ENCODE measurements around the gene WNT10A. TPM values are rescaled to one million over a fixed set of nuclear protein-coding genes. Genes with fewer than 3 reads are reported as not detected.

The WNT10A gene
- total RNA-seq, 1 experiment from 2014 or later: 1.5 TPM

DNA sequence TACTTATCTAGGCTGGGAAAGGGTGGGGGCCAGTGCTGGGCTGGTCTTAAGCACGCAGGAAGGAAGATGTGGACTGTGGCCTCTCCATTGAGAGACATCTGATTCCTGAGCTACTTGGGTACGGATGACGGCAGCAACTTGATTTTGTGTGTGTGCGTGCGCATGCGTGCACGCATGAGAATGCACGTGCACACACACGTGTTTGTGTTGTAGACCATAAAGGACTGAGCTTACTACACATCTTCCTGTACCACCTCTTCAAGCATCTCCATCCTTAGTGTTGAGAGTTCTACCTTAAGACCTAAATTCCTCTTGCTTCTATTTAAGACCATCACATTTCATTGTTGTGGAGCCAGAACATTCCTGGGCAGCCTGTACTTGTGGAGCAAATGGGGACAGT, 11.6 kb upstream of the WNT10A start:
- CTCF ChIA-PET: interaction anchor here (1.8 kb wide), 1 partner anchor 29 kb away, joined by 6 read pairs; no protein-coding TSS in a partner anchor
- no peaks in the 10 kb centered on the region for H3K27me3 ChIP-seq (ENCODE audit: insufficient read depth, low read length)

More for the DNA sequence above, 11.6 kb upstream of the WNT10A start:
- RAD21 ChIA-PET (ENCODE audit: low non-redundant PET in 1 of 2, low total read pairs in 2 of 2, uncharacterized antibody in 2 of 2, unreplicated experiment in 2 of 2): no interaction called here
- Histone ChIP-seq H3K9ac (ENCODE audit: low read length) (no peak overlapping the region), H3K4me1 (ENCODE audit: control insufficient read depth in 1 of 2, insufficient read depth in 2 of 2, low read length in 2 of 2) (no peaks in the 10 kb centered on the region), H3K9me3 (ENCODE audit: control insufficient read depth in 1 of 2, insufficient read depth in 1 of 2, low read depth in 1 of 2, low read length in 2 of 2) (no peaks in the 10 kb centered on the region), H3K9me2 (ENCODE audit: insufficient read depth) (no peaks in the 10 kb centered on the region), H2AFZ (ENCODE audit: low read depth, low read length, poor library complexity, severe bottlenecking) (no peak overlapping the region), H3K4me2 (ENCODE audit: low read length) (no peak overlapping the region), H3K4me3 (replicated peaks in 1 of 2; ENCODE audit: low read depth in 1 of 2, low read length in 2 of 2) (no peak overlapping the region), H4K20me1 (ENCODE audit: insufficient read depth) (no peaks in the 10 kb centered on the region), H3K27ac (ENCODE audit: low read depth, low read length) (no peak overlapping the region), H3K79me2 (ENCODE audit: insufficient read depth, low read length) (no peaks in the 10 kb centered on the region), H3K36me3 (ENCODE audit: control insufficient read depth in 1 of 2, insufficient read depth in 2 of 2, low read length in 2 of 2) (no peaks in the 10 kb centered on the region)
- intact Hi-C loops (cut with micrococcal nuclease): no loop called here
- DNase-seq (ENCODE audit: low read depth, low spot score) (no peak), ATAC-seq (no peak)
- POLR2A ChIA-PET: no interaction called here
- TF ChIP-seq CTCF (IDR thresholded peaks at IDR 0.05 in 2 of 3, conservative IDR thresholded peaks at IDR 0.05 in 1 of 3; ENCODE audit: borderline replicate concordance in 1 of 3, insufficient read depth in 1 of 3, low read depth in 2 of 3, low read length in 2 of 3): no peak
- TF ChIP-seq FOSL1 (IDR thresholded peaks at IDR 0.05; ENCODE audit: low read depth): no peak
- no peak for TF ChIP-seq SRF (IDR thresholded peaks at IDR 0.05; ENCODE audit: low read depth)
- no peak for TF ChIP-seq EGR1 (IDR thresholded peaks at IDR 0.05; ENCODE audit: low read depth)
- no peak for TF ChIP-seq TCF7L2 (IDR thresholded peaks at IDR 0.05; ENCODE audit: borderline replicate concordance, extremely low read depth, insufficient read depth, insufficient read length)
- no peak for TF ChIP-seq JUND (IDR thresholded peaks at IDR 0.05)
- TF ChIP-seq POLR2AphosphoS5 (IDR thresholded peaks at IDR 0.05; ENCODE audit: low read depth, low read length): no peak
- no peak for TF ChIP-seq ATF3 (IDR thresholded peaks at IDR 0.05)
- TF ChIP-seq RAD21 (IDR thresholded peaks at IDR 0.05; ENCODE audit: low read depth): no peak
- no peak for TF ChIP-seq ELF1 (IDR thresholded peaks at IDR 0.05; ENCODE audit: borderline replicate concordance, low read depth)
- TF ChIP-seq YY1 (IDR thresholded peaks at IDR 0.05; ENCODE audit: extremely low read depth, insufficient replicate concordance, low read depth, low read length): no peak
- TF ChIP-seq POLR2A (IDR thresholded peaks at IDR 0.05; ENCODE audit: borderline replicate concordance, extremely low read depth, insufficient read depth, insufficient read length): no peak
- no TSS peak for BruUV-seq (replicated peaks)
